B cell (primary cell): ENCODE measurements around the gene RASGRP3. TPM values are rescaled to one million over a fixed set of nuclear protein-coding genes. Genes with fewer than 3 reads are reported as not detected.

Source experiments
- ATAC-seq: fragments of 200-7000 bp; cut with Tn5 transposase; one replicate; pipeline ENCODE4 v1.10.0; 2021; ENCODE audit warnings: low read depth, mild to moderate bottlenecking, moderate number of reproducible peaks, moderate library complexity
- CTCF ChIA-PET: fragments of 350-600 bp; sonication (Branson Sonifier 250); formaldehyde crosslinking; loops from one replicate; lab custom pipeline; 2021; ENCODE audit warnings: antibody characterized with exemption, inconsistent platforms; lab: Charles Lee
- POLR2A ChIA-PET: fragments of 350-600 bp; sonication (Branson Sonifier 250); formaldehyde crosslinking; loops from one replicate; lab custom pipeline; 2021; ENCODE audit warnings: antibody characterized with exemption; lab: Charles Lee
- DNase-seq: peaks from one replicate; pipeline ENCODE4 v3.0.0; 2013
- H2AFZ ChIP-seq: 2 replicates; pipeline ENCODE4 v1.6.1; 2012; ENCODE audit warnings: mild to moderate bottlenecking, low read depth, low read length; ENCODE audit not compliant: insufficient read depth, poor library complexity, severe bottlenecking
- H3K27ac ChIP-seq, 2 donors: 1 replicate in 1 of 2; 2 replicates in 1 of 2; pipeline ENCODE4 v1.5.1; 2012 to 2013; ENCODE audit warnings: low read length in 2 of 2, mild to moderate bottlenecking in 2 of 2, moderate library complexity in 1 of 2
- H3K27me3 ChIP-seq, 4 experiments: fragments of 200-600 bp in 1 of 4; sonication (generic) in 1 of 4; replicated peaks in 1 of 4; 1 replicate in 2 of 4; 2 replicates in 2 of 4; pipeline versions ENCODE4 v1.6.1 to v1.7.0; 2013 to 2016; ENCODE audit warnings: low read length in 3 of 4, mild to moderate bottlenecking in 2 of 4, mixed read lengths in 1 of 4, moderate library complexity in 1 of 4; ENCODE audit not compliant: insufficient read depth in 4 of 4, control insufficient read depth in 3 of 4; ENCODE audit errors: control extremely low read depth in 1 of 4
- H3K36me3 ChIP-seq, 2 experiments: replicated peaks in 1 of 2; 1 replicate in 1 of 2; 2 replicates in 1 of 2; pipeline versions ENCODE4 v1.6.1 to v1.7.1; 2013; ENCODE audit warnings: low read length in 1 of 2; ENCODE audit not compliant: insufficient read depth in 2 of 2, control insufficient read depth in 1 of 2; ENCODE audit errors: control extremely low read depth in 1 of 2, extremely low read depth in 1 of 2
- H3K4me1 ChIP-seq, 2 donors: fragments of 200-600 bp in 1 of 2; sonication (generic) in 1 of 2; 1 replicate in 1 of 2; 2 replicates in 1 of 2; pipeline versions ENCODE4 v1.5.1 to v1.6.1; 2013 to 2017; ENCODE audit warnings: low read length in 2 of 2; ENCODE audit not compliant: control insufficient read depth in 2 of 2, insufficient read depth in 2 of 2
- H3K4me2 ChIP-seq: replicated peaks from 2 replicates; pipeline ENCODE3; 2012; ENCODE audit warnings: mild to moderate bottlenecking, low read depth, low read length; ENCODE audit not compliant: poor library complexity, severe bottlenecking
- H3K4me3 ChIP-seq, 5 experiments: fragments of 200-600 bp in 1 of 5; sonication (generic) in 1 of 5; 1 replicate in 3 of 5; 2 replicates in 2 of 5; pipeline versions ENCODE4 v1.5.1 to v1.7.0; 2011 to 2016; ENCODE audit warnings: low read length in 4 of 5, mild to moderate bottlenecking in 4 of 5, low read depth in 2 of 5, control low read depth in 1 of 5, moderate library complexity in 1 of 5; ENCODE audit not compliant: insufficient read depth in 1 of 5; ENCODE audit errors: control extremely low read depth in 1 of 5, extremely low read depth in 1 of 5
- H3K79me2 ChIP-seq: fragments of 200-600 bp; sonication (generic); one replicate; pipeline ENCODE4 v1.6.0; 2016; ENCODE audit warnings: low read length; ENCODE audit not compliant: control insufficient read depth, insufficient read depth
- H3K9ac ChIP-seq: fragments of 200-600 bp; sonication (generic); 2 replicates; pipeline ENCODE4 v1.6.1; 2017; ENCODE audit warnings: mild to moderate bottlenecking, low read length, moderate library complexity
- H3K9me3 ChIP-seq, 3 donors: one replicate each; pipeline versions ENCODE4 v1.6.1 to v1.7.1; 2013; ENCODE audit warnings: low read length in 2 of 3; ENCODE audit not compliant: control insufficient read depth in 2 of 3, insufficient read depth in 1 of 3; ENCODE audit errors: control extremely low read depth in 1 of 3
- H4K20me1 ChIP-seq: 2 replicates; pipeline ENCODE4 v1.6.0; 2012; ENCODE audit warnings: mild to moderate bottlenecking, low read length; ENCODE audit not compliant: insufficient read depth, control insufficient read depth, poor library complexity, severe bottlenecking
- H3K27ac Mint-ChIP-seq: one replicate; pipeline ENCODE4 v1.8.0; 2021; ENCODE audit warnings: mixed read lengths
- H3K27me3 Mint-ChIP-seq: one replicate; pipeline ENCODE4 v1.8.0; 2021; ENCODE audit warnings: mixed read lengths
- H3K4me1 Mint-ChIP-seq: one replicate; pipeline ENCODE4 v1.8.0; 2021; ENCODE audit warnings: mixed read lengths
- H3K4me3 Mint-ChIP-seq: one replicate; pipeline ENCODE4 v1.8.0; 2021; ENCODE audit warnings: mixed read lengths
- H3K9me3 Mint-ChIP-seq: one replicate; pipeline ENCODE4 v1.8.0; 2022; ENCODE audit warnings: mixed read lengths; ENCODE audit not compliant: insufficient read depth
- CTCF ChIP-seq: fragments of 200-600 bp; IDR thresholded peaks from one replicate; pipeline ENCODE4 v1.8.0; 2022; ENCODE audit warnings: antibody characterized with exemption, mild to moderate bottlenecking
- EZH2 ChIP-seq: IDR thresholded peaks from 2 replicates; pipeline ENCODE4 v1.6.1; 2012; ENCODE audit warnings: borderline replicate concordance, low read depth, mild to moderate bottlenecking, moderate library complexity, low read length; ENCODE audit not compliant: insufficient read depth, poor library complexity, severe bottlenecking
- WGBS: methylation state at CpG from one replicate; pipeline ENCODE4 v1.1.5; 2013; ENCODE audit warnings: missing lambda C conversion rate; ENCODE audit not compliant: insufficient coverage; 5-methylcytosine and 5-hydroxymethylcytosine counted together
- intact Hi-C: fragments of 100-400 bp; cut with micrococcal nuclease; formaldehyde crosslinking; loops from one replicate; pipeline ENCODE4 v1.10.0; 2022
- polyA plus RNA-seq: library from polyadenylated mRNA; depleted of rRNA; stranded (reverse); fragments of >200 nt; gene quantifications from 2 replicates; pipeline ENCODE4 v1.2.3, GENCODE V29; 2012
- total RNA-seq, 2 donors: library from RNA; stranded (reverse); fragments of 120-200 nt in 1 of 2; gene quantifications; 1 replicate in 1 of 2; 2 replicates in 1 of 2; pipeline versions ENCODE4 v1.2.3 to v1.2.4, GENCODE V29; 2013 to 2022

The RASGRP3 gene
- total and polyA plus RNA-seq, 2 donors (not counting 1 experiment from before 2014, with no cell fraction given), result 67.5 to 107 TPM

DNA sequence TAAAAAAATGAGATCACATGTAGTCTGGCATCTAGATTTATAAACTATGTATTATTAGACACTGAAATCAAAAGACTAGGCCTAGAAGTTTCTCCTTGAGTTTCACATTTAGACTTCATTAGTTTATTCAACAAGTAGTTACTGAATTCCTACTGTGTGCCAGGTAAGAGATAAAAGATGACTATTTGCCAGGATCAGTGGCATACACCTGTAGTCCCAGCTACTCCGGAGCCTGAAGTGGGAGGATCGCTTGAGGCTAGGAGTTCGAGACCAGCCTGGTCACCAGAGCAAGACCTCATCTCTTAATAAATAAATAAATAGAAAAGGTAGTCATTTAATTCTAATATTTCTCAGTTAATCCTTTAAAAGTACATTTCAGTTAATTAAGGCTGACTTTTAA lies 120.6 kb downstream of the RASGRP3 start:
- H3K9me3 Mint-ChIP-seq, result no peaks in the 10 kb centered on the region
- H3K9me3 ChIP-seq, result no peaks in the 10 kb centered on the region
- no peak overlapping the region for H3K4me3 Mint-ChIP-seq
- no peaks in the 10 kb centered on the region for H4K20me1 ChIP-seq
- WGBS, result no CpG with 5 or more reads among the region's 3 CpGs
- no peak overlapping the region for H3K4me2 ChIP-seq
- H3K79me2 ChIP-seq, result peaks cover 38% of the 10 kb centered on the region
- H3K4me1 Mint-ChIP-seq, result peaks cover 31% of the 10 kb centered on the region
- no peak overlapping the region for H3K27ac ChIP-seq
- POLR2A ChIA-PET, result no interaction called here
- H3K27me3 Mint-ChIP-seq, result no peaks in the 10 kb centered on the region
- intact Hi-C loops, result loop anchor here (5.0 to 10.0 kb wide), 3 partner anchors 65 to 1322 kb away; partner anchors contain the start of genes LTBP1 and YIPF4
- CTCF ChIA-PET, result no interaction called here
- H3K36me3 ChIP-seq, result peaks cover 2 to 28% of the 10 kb centered on the region in 2 experiments
- H3K4me3 ChIP-seq, result no peak overlapping the region
- peaks cover 16% of the 10 kb centered on the region in 2 donors for H3K4me1 ChIP-seq
- ATAC-seq (no peak), DNase-seq (no peak)
- TF ChIP-seq CTCF, result no peak
- no peak for TF ChIP-seq EZH2
- H3K27me3 ChIP-seq, result no peaks in the 10 kb centered on the region
- no peak overlapping the region for H2AFZ ChIP-seq
- no peak overlapping the region for H3K9ac ChIP-seq
- peak overlapping the region; percentile 32 for H3K27ac Mint-ChIP-seq

- intact Hi-C loops, result loop anchor here (1.0 to 10.0 kb wide), 8 partner anchors 15 to 1587 kb away; partner anchors contain the start of genes BIRC6, LTBP1, MEMO1 and TTC27
- H3K4me2 ChIP-seq, result peak overlapping the region; percentile 74
- Mint-ChIP-seq H3K4me1 (peaks cover 31% of the 10 kb centered on the region), H3K9me3 (no peaks in the 10 kb centered on the region), H3K4me3 (peak overlapping the region; percentile 97), H3K27me3 (no peaks in the 10 kb centered on the region), H3K27ac (peak overlapping the region; percentile 94)
- peak overlapping the region; percentile 88 to 90 for H3K27ac ChIP-seq
- peaks cover 2 to 13% of the 10 kb centered on the region in 2 experiments for H3K36me3 ChIP-seq
- peaks cover 34% of the 10 kb centered on the region for H3K79me2 ChIP-seq
- DNase-seq (peak; percentile 60), ATAC-seq (no peak)
- H3K27me3 ChIP-seq, result no peaks in the 10 kb centered on the region
- no peaks in the 10 kb centered on the region for H3K9me3 ChIP-seq
- peaks cover 16% of the 10 kb centered on the region in 2 donors for H3K4me1 ChIP-seq
- ChIA-PET CTCF (interaction anchor here (1.1 to 3.3 kb wide), 6 partner anchors 10 to 226 kb away, joined by 3 to 32 read pairs (median 5); partner anchors contain the start of gene RASGRP3), POLR2A (interaction anchor here (0.8 to 1.7 kb wide), 6 partner anchors 16 to 1535 kb away, joined by 4 to 7 read pairs (median 4); partner anchors contain the start of genes RASGRP3 and SPAST)
- WGBS, result under 1% methylated on average over 23 of the region's 23 CpGs
- TF ChIP-seq CTCF (no peak), EZH2 (no peak)
- no peaks in the 10 kb centered on the region for H4K20me1 ChIP-seq
- peak overlapping the region; percentile 91 for H3K9ac ChIP-seq
- peak overlapping the region; percentile 98 for H2AFZ ChIP-seq
- H3K4me3 ChIP-seq, result peak overlapping the region; percentile 76 to 99 (median 90)
These were observed 122.2 kb downstream of the RASGRP3 start for GRCh38 chr2:33598561-33599174.
